ENCODE results near the gene MIA.
"Not testable (repeated sequence)": the region's sequence is repeated elsewhere in the genome, so short reads cannot be mapped to it uniquely, and the experiment has no call there.

Gene MIA

DNA sequence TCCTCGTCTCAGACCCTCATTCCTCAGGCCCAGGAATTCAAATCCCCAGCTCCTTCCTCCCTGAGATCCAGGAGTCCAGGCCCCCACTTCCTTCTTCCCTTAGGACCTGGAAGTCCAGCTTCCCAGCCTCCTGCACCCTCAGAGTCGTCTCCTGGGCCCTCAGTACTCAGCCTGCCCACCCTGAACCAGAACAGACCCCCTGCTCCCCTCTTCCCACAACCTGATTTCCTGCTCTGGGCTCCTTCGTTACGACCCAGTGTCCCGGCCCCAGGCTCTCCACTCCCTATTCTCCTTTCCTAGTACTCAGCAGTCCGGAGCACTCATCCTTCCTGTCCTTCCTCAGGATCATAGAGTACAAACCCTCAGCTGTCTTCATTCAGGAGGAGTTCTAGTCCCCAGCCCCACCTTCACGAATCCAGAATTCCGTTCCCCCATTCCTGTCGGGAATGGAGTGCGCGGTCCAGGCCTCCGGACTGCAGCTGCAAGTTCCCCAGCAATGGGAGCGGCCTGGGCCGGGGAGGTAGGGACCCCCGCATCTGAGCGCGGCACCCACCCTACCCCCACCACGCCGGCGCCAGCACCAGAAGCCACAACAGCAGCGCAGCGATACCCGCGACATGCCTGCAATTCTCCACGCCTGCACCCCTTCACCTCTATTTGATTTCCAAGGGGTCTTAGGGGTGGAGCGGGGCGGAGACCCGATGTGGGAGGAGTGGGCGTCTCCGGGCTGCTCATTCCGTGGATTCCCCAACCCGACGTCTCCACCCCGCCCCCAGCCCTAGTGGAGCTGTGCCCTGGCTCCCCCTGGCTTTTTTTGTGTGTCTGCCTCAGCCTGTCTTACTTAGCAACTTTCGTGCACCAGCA, 36.4 kb downstream of the MIA start:
- H3K36me3 ChIP-seq (ENCODE audit: insufficient read depth, low read length): 0 out of 2 replicates have a peak, but pooled peaks cover 3% of the 10 kb centered on the region
- H3K27me3 ChIP-seq (ENCODE audit: insufficient read depth, low read length): no peaks in the 10 kb centered on the region
- peak overlapping the region; percentile 60 for H3K4me3 ChIP-seq (ENCODE audit: low read depth, low read length)
- no peak overlapping the region for H3K27ac ChIP-seq (ENCODE audit: low read depth, low read length)
- no peak overlapping the region for H2AFZ ChIP-seq (ENCODE audit: low read length, unreplicated experiment)
- peaks cover 7% of the 10 kb centered on the region for H3K79me2 ChIP-seq (ENCODE audit: control insufficient read depth, insufficient read depth, low read length, unreplicated experiment)
- peaks cover 13% of the 10 kb centered on the region for H3K4me1 ChIP-seq (ENCODE audit: control insufficient read depth, insufficient read depth, low read length, unreplicated experiment)

DNA sequence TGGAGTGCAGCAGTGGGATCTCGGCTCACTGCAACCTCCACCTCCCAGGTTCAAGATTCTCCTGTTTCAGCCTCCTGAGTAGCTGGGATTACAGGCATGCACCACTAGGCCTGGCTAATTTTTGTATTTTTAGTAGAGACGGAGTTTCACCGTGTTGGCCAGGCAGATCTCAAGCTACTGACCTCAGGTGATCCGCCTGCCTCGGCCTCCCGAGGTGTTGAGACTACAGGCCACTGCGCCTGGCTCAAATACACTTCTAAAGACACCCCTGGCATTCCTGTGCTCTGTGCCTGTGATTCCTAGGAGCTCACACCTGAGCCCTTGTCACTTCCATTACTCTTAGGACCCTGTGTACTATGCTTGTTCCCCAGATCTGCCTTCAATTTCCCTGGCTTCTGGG, 37.2 kb downstream of the MIA start:
- not testable (repeated sequence) for H3K27ac ChIP-seq (ENCODE audit: low read depth, low read length); H2AFZ ChIP-seq (ENCODE audit: low read length, unreplicated experiment); H3K4me3 ChIP-seq (ENCODE audit: low read depth, low read length)

DNA sequence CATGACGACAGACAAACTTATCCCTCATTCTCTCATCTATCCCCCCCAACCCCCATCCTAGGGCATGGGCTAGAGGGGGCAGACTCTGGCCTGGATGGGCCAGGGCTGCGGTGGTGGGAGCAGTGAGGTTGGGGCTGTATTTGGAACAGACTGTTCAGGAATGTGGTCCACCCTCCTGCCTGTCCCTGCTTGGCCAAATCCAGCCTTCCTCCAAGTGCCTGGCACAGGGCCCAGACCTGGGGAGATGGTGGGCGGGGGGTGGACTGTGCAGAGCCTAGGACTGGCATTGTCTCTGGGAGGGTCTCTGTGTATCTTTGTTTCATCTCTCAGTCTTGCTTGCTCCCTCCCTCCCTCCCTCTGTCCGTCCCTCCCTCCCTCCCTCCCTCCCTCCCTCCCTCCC, 37.9 kb downstream of the MIA start:
- peaks cover 10% of the 10 kb centered on the region for H3K4me1 ChIP-seq (ENCODE audit: control insufficient read depth, insufficient read depth, low read length, unreplicated experiment)
- H3K27ac ChIP-seq (ENCODE audit: low read depth, low read length): no peak overlapping the region
- no peak overlapping the region for H2AFZ ChIP-seq (ENCODE audit: low read length, unreplicated experiment)
- H3K27me3 ChIP-seq (ENCODE audit: insufficient read depth, low read length): no peaks in the 10 kb centered on the region
- H3K36me3 ChIP-seq (ENCODE audit: insufficient read depth, low read length): 0 out of 2 replicates have a peak, but pooled peaks cover 3% of the 10 kb centered on the region
- H3K79me2 ChIP-seq (ENCODE audit: control insufficient read depth, insufficient read depth, low read length, unreplicated experiment): no peaks in the 10 kb centered on the region
- no peak overlapping the region for H3K4me3 ChIP-seq (ENCODE audit: low read depth, low read length)

More for the DNA sequence above, 37.2 kb downstream of the MIA start:
- H3K36me3 ChIP-seq (ENCODE audit: insufficient read depth, low read length); H3K79me2 ChIP-seq (ENCODE audit: control insufficient read depth, insufficient read depth, low read length, unreplicated experiment); H3K4me1 ChIP-seq (ENCODE audit: control insufficient read depth, insufficient read depth, low read length, unreplicated experiment); H3K27me3 ChIP-seq (ENCODE audit: insufficient read depth, low read length): not testable (repeated sequence)

DNA sequence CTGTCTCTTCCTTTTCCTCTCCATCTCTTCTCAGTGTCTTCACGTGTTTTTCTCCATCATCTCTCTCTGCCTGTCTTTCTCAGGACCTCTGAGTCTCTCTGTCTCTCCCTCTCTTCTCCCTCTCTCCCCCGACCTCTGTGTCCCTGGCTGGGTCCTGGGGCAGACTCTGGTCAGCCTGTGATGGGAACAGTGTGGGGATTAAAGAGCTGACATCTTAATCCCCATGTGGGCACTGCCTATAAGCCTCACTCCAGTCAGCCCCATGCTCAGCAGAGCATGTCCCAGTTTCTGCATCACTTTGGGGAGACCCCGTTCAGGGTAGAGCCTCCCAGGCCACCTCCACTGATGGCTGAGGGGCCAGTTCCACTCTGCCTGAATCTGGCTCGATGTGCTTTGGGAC, 39.9 kb downstream of the MIA start:
- H3K27me3 ChIP-seq (ENCODE audit: insufficient read depth, low read length): no peaks in the 10 kb centered on the region
- no peak overlapping the region for H3K27ac ChIP-seq (ENCODE audit: low read depth, low read length)
- H3K4me1 ChIP-seq (ENCODE audit: control insufficient read depth, insufficient read depth, low read length, unreplicated experiment): peaks cover 4% of the 10 kb centered on the region
- H3K4me3 ChIP-seq (ENCODE audit: low read depth, low read length): no peak overlapping the region
- no peak overlapping the region for H2AFZ ChIP-seq (ENCODE audit: low read length, unreplicated experiment)
- H3K79me2 ChIP-seq (ENCODE audit: control insufficient read depth, insufficient read depth, low read length, unreplicated experiment): no peaks in the 10 kb centered on the region
- no peaks in the 10 kb centered on the region for H3K36me3 ChIP-seq (ENCODE audit: insufficient read depth, low read length)

DNA sequence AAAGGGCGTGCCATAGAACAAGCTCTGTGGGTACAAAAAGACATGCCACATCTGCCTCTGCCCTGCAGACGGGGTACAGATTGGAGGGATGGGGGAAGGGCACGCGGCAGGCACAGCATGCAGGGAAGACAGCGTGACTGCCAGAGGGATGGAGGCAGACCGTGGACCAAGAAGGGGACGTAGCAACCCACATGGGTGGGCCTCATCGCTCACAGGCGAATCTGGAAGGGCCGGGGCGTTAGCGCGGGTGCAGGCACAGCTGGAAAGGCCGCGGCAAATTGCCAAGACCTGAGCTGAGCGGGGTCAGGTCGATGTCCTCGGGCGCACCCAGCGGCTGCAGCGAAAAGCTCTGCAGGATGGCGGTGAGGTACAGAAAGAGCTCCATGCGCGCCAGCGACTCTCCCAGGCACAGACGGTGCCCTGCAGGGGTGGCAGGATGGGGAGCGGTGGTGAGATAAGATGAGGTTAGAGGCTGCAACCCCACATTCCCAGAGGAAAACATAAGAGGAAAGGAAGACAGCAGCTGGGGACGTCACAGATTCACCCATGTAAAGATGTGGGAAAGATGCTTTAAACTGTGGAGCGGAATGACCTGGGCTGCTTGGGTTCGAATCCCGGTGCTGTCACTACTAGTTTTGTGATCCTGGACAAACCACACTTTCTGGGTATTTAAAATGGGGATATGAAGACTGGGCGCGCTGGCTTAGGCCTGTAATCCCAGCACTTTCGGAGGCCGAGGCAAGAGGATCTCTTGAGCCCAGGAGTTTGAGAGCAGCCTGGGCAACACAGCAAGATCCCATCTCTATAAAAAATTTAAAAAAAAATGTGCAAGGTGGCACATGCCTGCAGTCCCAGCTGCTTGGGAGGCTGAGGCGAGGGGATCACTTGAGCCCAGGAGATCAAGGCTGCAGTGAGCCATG, 43.4 kb downstream of the MIA start:
- H3K36me3 ChIP-seq (ENCODE audit: insufficient read depth, low read length); H3K4me1 ChIP-seq (ENCODE audit: control insufficient read depth, insufficient read depth, low read length, unreplicated experiment); H3K4me3 ChIP-seq (ENCODE audit: low read depth, low read length); H3K79me2 ChIP-seq (ENCODE audit: control insufficient read depth, insufficient read depth, low read length, unreplicated experiment); H3K27ac ChIP-seq (ENCODE audit: low read depth, low read length); H3K27me3 ChIP-seq (ENCODE audit: insufficient read depth, low read length); H2AFZ ChIP-seq (ENCODE audit: low read length, unreplicated experiment): not testable (repeated sequence)

DNA sequence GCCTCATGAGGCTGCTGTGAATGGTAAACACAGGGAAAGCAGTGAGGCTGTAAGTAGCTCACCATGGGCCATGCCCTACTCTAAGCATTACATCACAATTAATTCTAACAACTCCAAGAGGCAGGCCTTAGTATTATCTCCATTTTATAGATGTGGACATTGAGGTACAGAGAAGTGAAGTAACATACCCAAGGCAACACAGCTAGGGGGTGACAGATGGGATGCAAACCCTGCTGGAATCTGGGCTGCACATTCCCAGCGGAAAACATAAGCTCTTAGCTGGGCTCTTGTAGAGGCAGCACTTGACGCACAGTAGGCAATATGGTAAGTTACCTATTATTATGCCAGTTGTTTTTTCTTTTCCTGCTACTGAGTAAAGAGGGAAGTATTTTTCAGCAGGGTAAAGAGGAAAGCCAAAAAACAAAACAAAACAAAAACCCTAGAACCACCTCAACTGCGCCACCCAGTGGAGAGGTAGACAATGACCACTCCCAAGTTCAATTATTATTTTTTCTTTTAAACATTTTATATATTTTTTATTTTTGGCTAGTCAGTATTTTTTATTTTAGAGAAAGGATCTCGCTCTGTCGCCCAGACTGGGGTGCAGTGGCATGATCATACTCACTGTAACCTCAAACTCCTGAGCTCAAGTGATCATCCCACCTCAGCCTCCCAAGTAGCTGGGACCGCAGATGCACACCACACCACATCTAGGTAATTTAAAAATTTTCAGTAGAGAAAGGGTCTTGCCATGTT, 44.3 kb downstream of the MIA start:
- not testable (repeated sequence) for H3K27ac ChIP-seq (ENCODE audit: low read depth, low read length); H3K27me3 ChIP-seq (ENCODE audit: insufficient read depth, low read length); H2AFZ ChIP-seq (ENCODE audit: low read length, unreplicated experiment); H3K36me3 ChIP-seq (ENCODE audit: insufficient read depth, low read length); H3K4me3 ChIP-seq (ENCODE audit: low read depth, low read length); H3K79me2 ChIP-seq (ENCODE audit: control insufficient read depth, insufficient read depth, low read length, unreplicated experiment); H3K4me1 ChIP-seq (ENCODE audit: control insufficient read depth, insufficient read depth, low read length, unreplicated experiment)

DNA sequence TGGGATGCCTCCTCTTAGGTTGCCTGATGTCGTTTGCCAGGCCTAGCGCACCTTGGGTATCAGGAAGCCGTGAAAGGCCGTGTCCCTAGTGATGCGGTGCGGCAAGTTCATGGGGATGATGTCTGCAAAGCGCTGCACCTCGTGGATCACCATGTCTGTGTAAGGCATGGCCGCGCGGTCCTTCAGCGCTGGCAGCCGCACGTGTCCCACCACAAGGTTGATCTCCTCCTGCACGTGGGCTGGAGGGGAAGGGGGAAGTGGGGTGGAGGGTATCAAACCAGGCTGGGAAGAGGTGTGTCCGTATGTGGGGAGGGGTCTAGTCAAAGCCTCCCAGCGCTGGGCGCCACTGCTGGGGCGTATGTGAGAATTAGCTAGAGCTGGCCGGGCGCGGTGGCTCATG, 46.8 kb downstream of the MIA start:
- H3K27ac ChIP-seq (ENCODE audit: low read depth, low read length): no peak overlapping the region
- H3K79me2 ChIP-seq (ENCODE audit: control insufficient read depth, insufficient read depth, low read length, unreplicated experiment): no peaks in the 10 kb centered on the region
- H3K36me3 ChIP-seq (ENCODE audit: insufficient read depth, low read length): no peaks in the 10 kb centered on the region

DNA sequence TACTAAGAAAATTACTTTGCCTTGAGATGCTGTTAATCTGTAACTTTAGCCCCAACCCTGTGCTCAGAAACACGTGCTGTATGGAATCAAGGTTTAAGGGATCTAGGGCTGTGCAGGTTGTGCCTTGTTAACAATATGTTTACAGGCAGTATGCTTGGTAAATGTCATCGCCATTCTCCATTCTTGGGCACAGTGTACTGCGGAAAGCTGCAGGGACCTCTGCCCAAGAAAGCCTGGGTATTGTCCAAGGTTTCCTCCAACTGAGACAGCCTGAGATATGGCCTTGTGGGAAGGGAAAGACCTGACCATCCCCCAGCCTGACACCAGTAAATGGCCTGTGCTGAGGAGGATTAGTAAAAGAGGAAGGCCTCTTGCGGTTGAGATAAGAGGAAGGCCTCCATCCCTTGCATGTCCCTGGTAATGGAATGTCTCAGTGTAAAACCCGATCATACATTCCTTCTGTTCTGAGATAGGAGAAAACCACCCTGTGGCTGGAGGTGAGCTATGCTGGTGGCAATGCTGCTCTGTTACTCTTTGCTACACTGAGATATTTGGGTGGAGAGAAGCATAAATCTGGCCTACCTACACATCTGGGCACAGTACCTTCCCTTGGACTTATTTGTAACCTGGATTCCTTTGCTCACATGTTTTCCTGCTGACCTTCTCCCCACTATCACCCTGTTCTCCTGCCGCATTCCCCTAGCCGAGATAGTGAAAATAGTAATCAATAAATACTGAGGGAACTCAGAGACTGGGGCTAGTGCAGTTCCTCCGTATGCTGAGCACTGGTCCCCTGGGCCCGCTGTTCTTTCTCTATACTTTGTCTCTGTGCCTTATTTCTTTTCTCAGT, 47.6 kb downstream of the MIA start:
- H3K27me3 ChIP-seq (ENCODE audit: insufficient read depth, low read length); H2AFZ ChIP-seq (ENCODE audit: low read length, unreplicated experiment); H3K4me3 ChIP-seq (ENCODE audit: low read depth, low read length); H3K27ac ChIP-seq (ENCODE audit: low read depth, low read length); H3K4me1 ChIP-seq (ENCODE audit: control insufficient read depth, insufficient read depth, low read length, unreplicated experiment); H3K36me3 ChIP-seq (ENCODE audit: insufficient read depth, low read length); H3K79me2 ChIP-seq (ENCODE audit: control insufficient read depth, insufficient read depth, low read length, unreplicated experiment): not testable (repeated sequence)

More for the DNA sequence above, 46.8 kb downstream of the MIA start:
- H2AFZ ChIP-seq (ENCODE audit: low read length, unreplicated experiment): no peak overlapping the region
- H3K4me1 ChIP-seq (ENCODE audit: control insufficient read depth, insufficient read depth, low read length, unreplicated experiment): no peaks in the 10 kb centered on the region
- H3K4me3 ChIP-seq (ENCODE audit: low read depth, low read length): no peak overlapping the region
- H3K27me3 ChIP-seq (ENCODE audit: insufficient read depth, low read length): no peaks in the 10 kb centered on the region

DNA sequence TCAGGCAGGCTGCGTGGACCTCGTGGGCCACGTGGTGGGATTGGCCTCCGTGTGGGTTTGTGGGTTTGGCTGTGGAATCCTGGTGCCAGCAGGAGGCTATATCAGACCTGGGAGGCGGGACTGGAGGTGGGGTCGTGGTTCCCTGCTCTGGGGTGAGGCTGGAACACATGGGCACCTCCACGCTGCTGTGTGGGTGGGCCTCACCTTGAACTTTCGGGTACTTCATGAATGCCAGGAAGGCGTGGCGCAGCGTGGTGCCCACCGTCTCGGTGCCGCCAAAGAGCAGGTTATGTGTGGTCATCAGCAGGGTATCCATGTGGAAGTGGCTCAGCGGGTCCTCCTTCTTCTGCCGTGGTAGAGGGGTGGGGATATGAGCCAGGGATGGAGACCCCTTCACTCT, 49.6 kb downstream of the MIA start:
- H3K79me2 ChIP-seq (ENCODE audit: control insufficient read depth, insufficient read depth, low read length, unreplicated experiment); H2AFZ ChIP-seq (ENCODE audit: low read length, unreplicated experiment); H3K36me3 ChIP-seq (ENCODE audit: insufficient read depth, low read length); H3K27me3 ChIP-seq (ENCODE audit: insufficient read depth, low read length); H3K27ac ChIP-seq (ENCODE audit: low read depth, low read length); H3K4me1 ChIP-seq (ENCODE audit: control insufficient read depth, insufficient read depth, low read length, unreplicated experiment); H3K4me3 ChIP-seq (ENCODE audit: low read depth, low read length): not testable (repeated sequence)

All from ACC112 (cell line).